Measurements from ENCODE around the gene ERI3. TPM values are rescaled to one million over a fixed set of nuclear protein-coding genes. Genes with fewer than 3 reads are reported as not detected.

ERI3 gene
- total RNA-seq, 1 experiment from 2014 or later, result 93.3 TPM

DNA sequence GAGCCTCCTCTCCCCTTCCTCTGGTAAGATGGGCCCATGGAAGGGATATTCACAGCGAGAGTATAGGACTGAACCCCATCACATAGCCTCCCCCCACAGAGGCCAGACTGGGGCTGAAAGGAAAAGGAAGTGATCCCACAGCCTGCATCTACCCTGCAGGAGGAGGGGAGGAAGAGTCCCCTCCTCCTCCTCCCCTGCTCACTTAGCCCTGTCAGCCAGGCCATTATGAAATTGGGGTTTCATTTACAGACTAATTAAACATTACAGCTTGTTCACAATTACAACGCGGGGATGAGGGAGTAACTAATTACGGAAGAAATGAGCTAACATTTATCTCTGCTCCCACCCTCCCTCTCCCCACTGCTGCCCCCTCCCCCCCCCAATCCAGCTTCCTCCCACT, 116.4 kb downstream of the ERI3 start:
- no peak for DNase-seq (ENCODE audit: low read depth)

DNA sequence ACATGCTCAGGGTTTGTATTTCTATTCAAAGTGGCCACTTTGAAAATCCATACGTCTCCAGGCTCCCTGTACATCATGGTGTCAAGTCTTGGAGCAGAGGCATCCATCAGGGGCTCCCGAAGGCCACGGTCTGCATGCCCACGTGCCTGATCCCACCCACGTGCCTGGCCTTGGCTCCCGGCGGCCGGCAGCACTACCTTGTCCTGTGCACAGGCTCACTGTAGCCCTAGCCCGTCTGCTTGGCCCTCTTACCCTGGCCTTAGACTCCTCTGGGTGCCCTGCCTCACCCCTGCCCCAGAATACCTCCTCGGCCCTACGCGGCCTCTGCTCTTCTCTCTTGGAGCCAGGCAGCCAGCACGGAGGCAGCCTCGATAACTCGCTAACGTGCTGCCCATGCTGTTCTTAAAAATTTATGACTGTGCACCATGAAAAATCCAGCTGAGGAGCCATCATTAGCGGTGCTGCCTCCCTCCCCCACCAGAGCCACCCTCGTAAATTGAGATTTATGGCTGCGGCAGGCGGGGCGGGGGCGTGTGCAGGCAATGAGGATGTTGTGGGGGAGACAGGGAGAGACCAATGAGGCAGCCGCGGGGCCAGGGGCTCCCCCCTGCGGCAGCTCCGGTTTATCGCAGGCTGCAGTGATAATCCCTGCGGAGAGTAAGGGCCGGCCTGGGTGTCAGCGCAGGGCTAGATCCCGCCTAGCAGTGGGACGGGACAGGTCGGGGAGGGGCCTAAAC, 117.2 kb downstream of the ERI3 start:
- DNase-seq (ENCODE audit: low read depth), result no peak

DNA sequence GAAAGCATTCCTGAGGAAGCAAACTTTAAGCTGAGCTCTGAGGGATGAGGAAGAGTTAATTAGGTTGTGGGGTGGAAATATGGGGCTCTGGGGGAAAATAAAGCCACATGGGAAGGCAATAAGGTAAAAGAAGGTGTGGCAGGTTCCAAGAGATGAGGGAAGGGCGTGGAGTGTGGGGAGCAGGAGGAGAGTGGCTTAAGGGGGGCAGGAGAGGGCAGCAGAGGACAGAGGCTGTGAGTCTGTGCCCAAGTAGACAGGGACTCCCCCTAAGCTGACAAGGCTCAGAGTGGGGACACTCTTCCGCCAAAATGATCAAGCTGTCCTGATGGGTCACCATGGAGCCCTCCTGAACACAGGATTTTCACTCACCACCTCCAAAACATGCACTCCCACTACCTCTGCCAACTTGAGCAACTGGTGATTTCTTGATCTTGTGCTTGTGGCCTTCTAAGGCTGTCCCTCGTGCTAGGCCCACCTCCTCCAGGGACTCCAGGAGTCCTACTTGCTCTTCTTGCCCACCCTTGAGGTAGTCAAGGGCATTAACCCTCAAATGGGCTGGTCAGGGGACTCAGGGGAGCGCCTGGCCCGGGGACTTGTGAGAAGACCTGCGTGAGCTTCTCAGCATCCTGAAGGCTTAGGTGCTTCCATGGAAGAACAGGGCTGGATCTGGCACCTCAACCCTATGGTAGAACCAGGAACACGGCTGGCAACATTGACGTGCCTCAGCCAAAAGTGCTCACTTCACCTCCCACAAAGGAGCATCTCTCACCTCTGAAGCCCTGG, 118.4 kb downstream of the ERI3 start:
- no peak for DNase-seq (ENCODE audit: low read depth)

GRCh38 chr1:44235808-44236207, 119.2 kb downstream of the ERI3 start:
- no peak for DNase-seq (ENCODE audit: low read depth)

DNA sequence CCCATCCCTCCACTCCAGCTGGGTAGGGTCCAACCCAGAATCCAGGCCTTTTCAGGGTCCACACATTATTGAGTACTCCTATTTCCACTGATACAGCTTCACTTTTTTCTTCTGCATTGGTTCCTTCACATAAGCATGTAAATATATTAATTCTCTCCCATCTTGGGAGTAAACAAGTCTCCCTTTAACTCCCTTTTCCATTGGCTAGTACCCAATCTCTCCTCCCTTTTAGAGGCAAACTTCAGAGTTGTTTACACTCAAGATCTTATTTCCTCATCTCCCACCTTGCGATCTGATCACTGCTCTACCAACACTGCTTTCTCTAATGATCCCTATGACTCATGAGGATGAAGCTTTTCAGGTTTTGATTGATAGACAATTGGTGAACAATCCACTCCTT, 121.5 kb downstream of the ERI3 start:
- DNase-seq (ENCODE audit: low read depth), result no peak

GRCh38 chr1:44230796-44231195, 124.3 kb downstream of the ERI3 start:
- no peak for DNase-seq (ENCODE audit: low read depth)

DNA sequence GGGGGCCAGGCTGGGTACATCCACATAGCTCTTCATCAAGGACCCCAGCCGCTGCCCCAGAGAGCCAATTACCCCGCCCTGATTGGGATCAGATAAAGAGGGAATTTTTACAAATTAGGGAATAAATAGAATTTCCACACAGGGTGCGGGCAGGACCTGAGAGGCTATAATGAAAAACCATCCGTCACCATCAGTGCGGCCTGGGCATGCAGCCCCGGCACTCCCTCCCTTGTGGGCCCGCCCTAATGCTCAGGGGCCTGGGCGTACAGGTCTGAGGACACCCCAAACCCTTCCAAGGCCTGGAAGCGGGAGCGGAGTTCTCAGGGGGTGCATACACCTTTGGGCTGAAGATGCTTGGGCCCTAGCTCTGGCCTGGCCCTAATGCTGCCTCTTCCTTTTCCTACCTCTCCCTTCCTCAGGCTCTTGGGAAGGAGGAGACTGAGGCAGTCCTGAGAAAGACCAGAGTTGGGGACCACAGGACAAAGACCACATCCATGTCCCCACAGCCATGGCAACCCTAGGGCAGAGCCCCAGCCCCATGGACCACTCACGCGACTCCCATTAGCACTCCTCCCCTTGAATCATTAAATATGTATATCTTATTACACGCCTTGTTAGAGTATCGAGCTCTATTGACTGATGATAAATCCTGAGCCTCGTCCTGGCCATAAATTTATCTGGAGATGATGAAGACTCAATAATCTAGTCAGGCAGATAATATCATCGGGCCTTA, 125.5 kb downstream of the ERI3 start:
- DNase-seq (ENCODE audit: low read depth), result no peak

DNA sequence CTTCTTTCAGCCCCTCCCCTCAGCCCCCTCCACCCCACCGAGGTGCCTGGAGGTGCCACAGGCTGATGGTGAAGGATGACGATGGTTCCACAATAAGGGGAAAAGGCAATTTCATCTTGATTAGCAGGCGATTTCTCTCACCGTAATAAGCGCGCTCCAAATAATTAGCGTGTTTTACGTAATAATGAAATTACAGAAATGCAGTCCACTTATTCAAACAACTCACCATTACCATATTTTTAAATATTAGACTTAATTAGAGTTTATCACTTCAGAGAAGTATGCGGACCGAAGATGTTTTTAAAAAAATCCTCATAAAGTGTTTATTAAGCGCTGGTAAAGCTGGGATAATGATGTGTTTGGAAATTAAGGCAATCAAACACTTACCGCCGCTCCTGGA, 126.8 kb downstream of the ERI3 start:
- no peak for DNase-seq (ENCODE audit: low read depth)

GRCh38 chr1:44227211-44227610, 127.8 kb downstream of the ERI3 start:
- DNase-seq (ENCODE audit: low read depth), result no peak

- no peak for DNase-seq (ENCODE audit: low read depth)
Observed at GRCh38 chr1:44225761-44226160, 129.3 kb downstream of the ERI3 start.

DNA sequence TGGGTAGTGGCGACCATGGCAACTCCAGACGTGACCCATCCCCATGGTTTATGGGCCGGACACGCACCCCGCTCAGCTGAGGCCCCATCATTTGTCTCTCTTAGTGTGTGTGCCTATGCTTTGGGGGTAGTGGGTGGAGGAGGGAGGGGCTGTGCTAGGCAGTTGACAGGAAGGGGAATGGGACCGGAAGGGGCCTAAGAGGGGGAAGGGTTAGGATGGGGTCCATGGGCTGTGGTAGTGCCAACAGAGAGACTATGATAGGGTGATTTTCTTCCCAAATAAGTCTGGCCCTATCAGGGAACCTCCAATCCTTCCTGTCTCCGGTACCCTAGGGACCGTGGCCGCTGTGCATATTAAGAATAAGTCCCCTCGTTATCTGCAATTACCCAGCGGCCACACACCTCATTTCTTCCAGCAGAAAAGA, 131.9 kb downstream of the ERI3 start:
- no peak for DNase-seq (ENCODE audit: low read depth)

DNA sequence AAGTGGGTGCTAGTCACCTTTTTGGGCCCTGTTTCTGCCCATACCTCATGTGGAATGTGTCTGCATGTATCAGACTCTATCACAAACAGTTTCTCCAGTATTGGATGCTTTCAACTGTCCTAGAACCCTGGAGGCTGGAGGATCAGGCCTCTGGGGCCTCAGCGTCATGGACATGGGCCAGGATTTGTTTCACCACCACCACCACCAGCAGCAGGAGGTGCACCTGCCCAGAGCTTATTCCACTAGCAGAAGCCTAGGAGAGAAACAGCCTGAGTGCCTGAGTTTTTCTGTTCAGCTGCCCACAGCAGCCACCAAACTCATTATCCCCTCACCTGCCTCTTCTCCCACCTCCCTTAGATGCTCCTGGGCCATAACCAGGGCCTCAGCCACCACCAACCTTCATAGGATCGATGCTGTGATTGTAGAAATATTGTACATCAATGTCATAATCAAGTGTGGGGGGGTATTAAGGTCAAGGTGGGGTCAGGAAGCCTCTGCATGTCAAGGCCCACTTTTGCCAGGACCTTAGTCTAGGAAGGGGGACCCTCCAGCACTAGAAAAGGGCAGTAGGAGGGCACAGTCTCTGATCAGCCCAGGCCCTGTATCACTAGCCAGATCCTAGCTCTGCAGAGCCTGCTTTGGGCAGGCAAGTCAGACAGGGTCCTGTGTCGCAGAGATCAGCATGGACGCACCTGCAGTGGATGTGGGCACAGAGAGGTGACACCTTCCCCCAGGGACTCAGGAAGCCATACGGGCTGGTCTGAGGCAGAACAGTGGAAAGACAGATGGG, 132.5 kb downstream of the ERI3 start:
- no peak for DNase-seq (ENCODE audit: low read depth)

DNA sequence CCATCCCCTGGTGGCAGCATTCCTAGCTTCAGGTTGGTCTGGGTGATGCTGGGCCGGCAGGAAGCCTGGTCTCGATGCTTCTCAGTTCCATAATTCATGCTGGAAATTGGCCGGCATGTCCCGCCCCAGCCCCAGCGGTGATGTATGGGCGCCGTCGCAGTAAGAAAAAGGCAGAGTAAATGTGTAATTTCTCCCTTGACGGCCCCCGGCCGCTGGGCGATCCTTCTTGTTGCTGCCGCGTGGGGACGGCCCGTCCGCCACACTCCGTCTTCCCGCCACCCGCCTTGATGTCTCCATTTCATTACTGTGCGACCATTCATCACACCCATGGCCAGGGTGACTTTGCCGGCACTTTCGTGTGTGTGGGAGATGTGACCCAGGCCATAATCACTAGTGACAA, 133.3 kb downstream of the ERI3 start:
- no peak for DNase-seq (ENCODE audit: low read depth)

DNA sequence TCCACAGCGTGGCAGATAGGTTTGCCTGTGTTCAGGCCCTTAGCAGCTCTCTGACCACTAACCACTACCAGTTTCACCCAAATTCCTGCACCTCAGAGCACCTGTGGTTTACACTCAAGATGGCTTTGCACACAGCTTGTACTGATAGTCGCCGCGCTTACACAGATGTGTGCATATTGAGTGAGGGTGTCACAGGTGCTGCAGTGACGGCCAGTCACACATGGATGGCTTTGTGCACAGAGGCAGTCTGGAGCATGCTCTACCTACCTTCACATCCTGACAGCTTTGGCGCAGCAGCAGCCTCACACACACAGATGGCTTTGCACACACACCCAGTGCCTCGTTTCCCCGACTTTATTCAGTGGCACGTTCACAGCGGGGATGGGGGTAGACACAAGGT, 134.3 kb downstream of the ERI3 start:
- no peak for DNase-seq (ENCODE audit: low read depth)

DNA sequence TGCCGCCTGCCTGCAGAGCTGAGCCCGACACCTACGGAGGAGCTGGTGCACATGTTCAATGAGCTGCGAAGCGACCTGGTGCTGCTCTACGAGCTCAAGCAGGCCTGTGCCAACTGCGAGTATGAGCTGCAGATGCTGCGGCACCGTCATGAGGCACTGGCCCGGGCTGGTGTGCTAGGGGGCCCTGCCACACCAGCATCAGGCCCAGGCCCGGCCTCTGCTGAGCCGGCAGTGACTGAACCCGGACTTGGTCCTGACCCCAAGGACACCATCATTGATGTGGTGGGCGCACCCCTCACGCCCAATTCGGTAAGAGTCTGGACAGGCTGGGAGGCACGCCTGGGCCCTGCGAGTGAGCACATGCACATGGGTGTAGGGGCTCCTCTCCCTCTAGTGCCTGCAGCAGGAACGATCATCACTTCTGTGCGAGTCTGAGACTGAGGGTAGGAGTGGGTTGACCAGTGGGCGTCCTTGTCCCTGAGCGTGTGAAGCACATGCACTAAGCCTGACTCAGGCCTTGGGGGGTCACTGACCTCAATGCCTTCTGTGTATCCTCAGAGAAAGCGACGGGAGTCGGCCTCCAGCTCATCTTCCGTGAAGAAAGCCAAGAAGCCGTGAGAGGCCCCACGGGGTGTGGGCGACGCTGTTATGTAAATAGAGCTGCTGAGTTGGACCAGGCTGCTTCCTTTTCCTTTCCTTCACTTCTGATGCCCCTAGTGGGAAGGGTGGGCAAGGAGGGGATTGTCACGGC, 134.9 kb downstream of the ERI3 start:
- DNase-seq (ENCODE audit: low read depth), result no peak

GRCh38 chr1:44219301-44219626, 135.8 kb downstream of the ERI3 start:
- DNase-seq (ENCODE audit: low read depth), result no peak

DNA sequence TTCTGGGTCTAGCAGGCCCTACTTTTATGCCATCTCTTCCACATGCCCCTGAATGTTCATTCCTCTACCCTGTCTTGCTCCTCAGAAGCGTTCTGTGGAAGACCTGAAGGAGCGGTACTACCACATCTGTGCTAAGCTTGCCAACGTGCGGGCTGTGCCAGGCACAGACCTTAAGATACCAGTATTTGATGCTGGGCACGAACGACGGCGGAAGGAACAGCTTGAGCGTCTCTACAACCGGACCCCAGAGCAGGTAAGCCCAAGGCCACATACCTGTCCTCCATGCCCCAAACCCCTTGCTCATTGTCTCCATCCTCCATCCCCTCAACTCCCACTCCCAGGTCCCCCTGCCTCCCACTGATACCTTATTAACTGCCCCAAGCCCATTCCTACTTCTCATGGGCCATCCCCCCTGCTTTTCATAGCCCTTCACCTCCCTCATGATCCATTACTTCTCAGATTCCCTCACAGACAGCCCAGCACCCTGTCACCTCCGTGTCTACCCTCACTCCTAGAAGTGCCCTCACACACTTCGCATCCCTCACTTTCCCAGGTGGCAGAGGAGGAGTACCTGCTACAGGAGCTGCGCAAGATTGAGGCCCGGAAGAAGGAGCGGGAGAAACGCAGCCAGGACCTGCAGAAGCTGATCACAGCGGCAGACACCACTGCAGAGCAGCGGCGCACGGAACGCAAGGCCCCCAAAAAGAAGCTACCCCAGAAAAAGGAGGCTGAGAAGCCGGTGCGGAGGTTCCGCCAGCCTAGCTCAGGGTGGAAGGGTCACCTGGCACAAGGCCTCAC, 136.4 kb downstream of the ERI3 start:
- DNase-seq (ENCODE audit: low read depth), result no peak

DNA sequence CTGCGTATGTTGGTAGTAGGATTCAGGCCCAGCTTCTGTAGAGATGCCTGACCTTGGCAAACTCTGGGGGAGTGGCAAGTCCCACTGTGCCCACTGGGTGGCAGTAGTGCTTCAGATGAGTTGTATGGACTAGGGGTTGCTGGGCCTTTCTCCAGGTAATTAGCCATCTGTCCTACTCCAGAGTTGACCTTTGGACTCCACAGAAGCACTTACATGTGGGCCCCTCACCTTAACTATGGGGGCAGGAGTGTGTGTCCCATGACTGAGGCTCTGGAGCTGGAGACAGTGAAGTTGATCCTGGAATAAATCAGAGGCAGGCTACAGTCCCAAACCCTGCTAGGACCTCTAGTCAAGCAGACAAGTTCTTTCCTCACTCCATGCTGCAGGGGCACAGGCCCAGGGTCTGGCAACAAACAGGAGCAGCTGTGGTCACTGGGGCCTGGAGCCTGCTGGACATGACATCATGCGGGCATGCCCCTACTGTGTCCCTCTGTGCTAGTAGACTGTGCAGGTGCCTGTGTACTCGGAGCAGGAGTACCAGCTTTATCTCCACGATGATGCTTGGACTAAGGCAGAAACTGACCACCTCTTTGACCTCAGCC, 137.1 kb downstream of the ERI3 start:
- DNase-seq (ENCODE audit: low read depth), result peak; percentile 71

- DNase-seq (ENCODE audit: low read depth), result peak; percentile 85
Observed at GRCh38 chr1:44213222-44214112, 141.6 kb downstream of the ERI3 start, which contains the start of gene DMAP1. Gene DMAP1 (plus strand): TSS chr1:44213471. CDS start chr1:44213754, 283 bp downstream.
